Measurements from ENCODE around the gene TRPV2.
"Not testable (repeated sequence)": the region's sequence is repeated elsewhere in the genome, so short reads cannot be mapped to it uniquely, and the experiment has no call there.

The TRPV2 gene

GRCh38 chr17:16396693-16397092 lies 18.7 kb upstream of the TRPV2 start:
- not testable (repeated sequence) for ATAC-seq (ENCODE audit: insufficient read depth, low read depth); DNase-seq; H3K27me3 ChIP-seq (ENCODE audit: insufficient read depth, low read length, poor library complexity); H3K4me2 ChIP-seq (ENCODE audit: insufficient read depth, low read length); H3K9ac ChIP-seq (ENCODE audit: low read depth, low read length); H3K27ac ChIP-seq (ENCODE audit: low read length); H2AFZ ChIP-seq (ENCODE audit: low read depth, low read length); H3K4me3 ChIP-seq (ENCODE audit: low read depth in 1 of 2, low read length in 2 of 2); H3K36me3 ChIP-seq (ENCODE audit: insufficient read depth, low read length); H4K20me1 ChIP-seq (ENCODE audit: insufficient read depth, low read length); H3K9me3 ChIP-seq (ENCODE audit: insufficient read depth, low read length, severe bottlenecking); H3K4me1 ChIP-seq (ENCODE audit: insufficient read depth, low read length); H3K79me2 ChIP-seq (ENCODE audit: insufficient read depth, low read length)

DNA sequence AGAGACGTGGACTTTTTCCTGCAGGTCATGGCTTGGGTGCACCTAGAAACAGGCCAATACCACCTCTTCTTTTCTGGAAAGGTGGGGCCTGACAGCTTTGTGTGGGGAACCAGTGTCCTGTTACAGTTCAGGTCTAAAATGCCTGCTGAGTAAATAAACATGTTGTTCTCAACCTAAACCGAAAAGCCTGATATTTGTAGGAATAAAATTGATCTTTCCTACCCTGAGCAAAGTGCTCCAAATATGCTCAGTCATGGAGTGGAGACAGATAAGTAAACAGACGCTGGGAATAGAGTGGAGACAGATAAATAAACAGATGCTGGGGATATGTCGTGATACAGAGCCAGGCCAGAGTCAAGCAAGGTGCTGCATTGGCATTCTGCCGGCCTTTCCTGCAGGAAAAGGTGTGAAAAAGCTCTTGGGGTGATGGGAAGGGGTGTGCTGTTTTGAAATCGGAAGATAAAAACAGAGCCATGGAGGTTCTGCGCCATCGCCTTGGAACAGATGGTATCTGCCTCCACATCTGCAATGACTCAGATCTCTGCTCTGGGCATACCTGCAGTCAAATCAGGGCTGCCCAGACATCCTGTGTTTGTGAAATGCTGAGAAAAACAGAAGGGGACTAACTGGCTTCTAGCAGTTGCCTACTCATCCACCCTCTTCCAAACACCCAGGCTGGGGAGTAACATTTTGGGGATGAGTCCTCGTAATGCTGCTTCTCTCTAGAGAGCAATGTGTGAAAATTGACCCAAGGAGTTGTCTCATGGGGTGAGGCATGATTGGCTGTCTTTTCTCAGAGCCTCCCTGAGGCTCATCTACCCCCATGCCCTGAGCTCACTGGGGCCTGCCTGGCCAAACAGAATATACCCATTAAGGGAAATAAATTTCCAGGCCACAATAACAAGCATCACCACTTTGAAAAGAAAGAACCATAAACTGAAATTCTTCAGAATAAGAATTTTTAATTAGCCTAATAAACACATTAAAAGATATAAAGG lies 16.8 kb upstream of the TRPV2 start:
- H3K9ac ChIP-seq (ENCODE audit: low read depth, low read length): no peak overlapping the region
- TF ChIP-seq CTCF (IDR thresholded peaks at IDR 0.05; ENCODE audit: borderline replicate concordance, extremely low read depth, low read length, poor library complexity, severe bottlenecking) (no peak), EZH2 (IDR thresholded peaks at IDR 0.05; ENCODE audit: borderline replicate concordance, low read depth, low read length, severe bottlenecking) (no peak)
- no peaks in the 10 kb centered on the region for H3K36me3 ChIP-seq (ENCODE audit: insufficient read depth, low read length)
- H3K4me1 ChIP-seq (ENCODE audit: insufficient read depth, low read length): no peaks in the 10 kb centered on the region
- H3K4me2 ChIP-seq (ENCODE audit: insufficient read depth, low read length): no peak overlapping the region
- no peak overlapping the region for H3K4me3 ChIP-seq (ENCODE audit: low read depth in 1 of 2, low read length in 2 of 2)
- no peaks in the 10 kb centered on the region for H3K27me3 ChIP-seq (ENCODE audit: insufficient read depth, low read length, poor library complexity)
- H3K27ac ChIP-seq (ENCODE audit: low read length): no peak overlapping the region
- H3K9me3 ChIP-seq (ENCODE audit: insufficient read depth, low read length, severe bottlenecking): no peaks in the 10 kb centered on the region
- ATAC-seq (ENCODE audit: insufficient read depth, low read depth) (no peak), DNase-seq (no peak)
- no peak overlapping the region for H2AFZ ChIP-seq (ENCODE audit: low read depth, low read length)
- no peaks in the 10 kb centered on the region for H4K20me1 ChIP-seq (ENCODE audit: insufficient read depth, low read length)
- no peaks in the 10 kb centered on the region for H3K79me2 ChIP-seq (ENCODE audit: insufficient read depth, low read length)

DNA sequence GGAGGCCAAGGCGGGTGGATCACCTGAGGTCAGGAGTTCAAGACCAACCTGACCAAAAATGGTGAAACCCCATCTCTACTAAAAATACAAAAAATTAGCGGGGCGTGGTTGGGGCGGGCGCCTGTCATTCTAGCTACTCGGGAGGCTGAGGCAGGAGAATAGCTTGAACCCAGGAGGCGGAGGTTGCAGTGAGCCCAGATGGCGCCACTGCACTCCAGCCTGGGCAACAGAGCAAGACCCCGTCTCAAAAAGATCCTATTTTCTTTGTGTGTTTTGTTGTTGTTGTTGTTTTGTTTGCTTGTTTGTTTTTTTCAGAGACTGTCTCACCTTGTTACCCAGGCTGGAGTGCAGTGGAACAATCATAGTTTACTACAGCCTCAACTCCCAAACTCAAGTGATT lies 11.5 kb upstream of the TRPV2 start:
- not testable (repeated sequence) for H3K4me1 ChIP-seq (ENCODE audit: insufficient read depth, low read length); H3K4me3 ChIP-seq (ENCODE audit: low read depth in 1 of 2, low read length in 2 of 2); H3K4me2 ChIP-seq (ENCODE audit: insufficient read depth, low read length); H3K9me3 ChIP-seq (ENCODE audit: insufficient read depth, low read length, severe bottlenecking); H3K27ac ChIP-seq (ENCODE audit: low read length); H3K9ac ChIP-seq (ENCODE audit: low read depth, low read length); H3K36me3 ChIP-seq (ENCODE audit: insufficient read depth, low read length); H4K20me1 ChIP-seq (ENCODE audit: insufficient read depth, low read length); ATAC-seq (ENCODE audit: insufficient read depth, low read depth); H3K79me2 ChIP-seq (ENCODE audit: insufficient read depth, low read length); H2AFZ ChIP-seq (ENCODE audit: low read depth, low read length); H3K27me3 ChIP-seq (ENCODE audit: insufficient read depth, low read length, poor library complexity); DNase-seq

- no peak overlapping the region for H3K27ac ChIP-seq (ENCODE audit: low read length)
- H3K36me3 ChIP-seq (ENCODE audit: insufficient read depth, low read length): no peaks in the 10 kb centered on the region
- H3K4me3 ChIP-seq (ENCODE audit: low read depth in 1 of 2, low read length in 2 of 2): no peak overlapping the region
- no peaks in the 10 kb centered on the region for H4K20me1 ChIP-seq (ENCODE audit: insufficient read depth, low read length)
- DNase-seq: no peak
- no peak overlapping the region for H3K4me2 ChIP-seq (ENCODE audit: insufficient read depth, low read length)
- no peaks in the 10 kb centered on the region for H3K79me2 ChIP-seq (ENCODE audit: insufficient read depth, low read length)
- no peaks in the 10 kb centered on the region for H3K27me3 ChIP-seq (ENCODE audit: insufficient read depth, low read length, poor library complexity)
- H3K9me3 ChIP-seq (ENCODE audit: insufficient read depth, low read length, severe bottlenecking): no peaks in the 10 kb centered on the region
- no peak overlapping the region for H2AFZ ChIP-seq (ENCODE audit: low read depth, low read length)
- ATAC-seq (ENCODE audit: insufficient read depth, low read depth): peak; percentile 27; the same call in 1 of the 3 replicates
- TF ChIP-seq CTCF (IDR thresholded peaks at IDR 0.05; ENCODE audit: borderline replicate concordance, extremely low read depth, low read length, poor library complexity, severe bottlenecking) (no peak), EZH2 (IDR thresholded peaks at IDR 0.05; ENCODE audit: borderline replicate concordance, low read depth, low read length, severe bottlenecking) (no peak)
- H3K4me1 ChIP-seq (ENCODE audit: insufficient read depth, low read length): no peaks in the 10 kb centered on the region
- H3K9ac ChIP-seq (ENCODE audit: low read depth, low read length): no peak overlapping the region
Measured at GRCh38 chr17:16406742-16407674, 8.4 kb upstream of the TRPV2 start.
